Ishikawa (cell line): ENCODE measurements around the gene LRBA.

Experiments used
- CEBPB ChIP-seq: IDR thresholded peaks from 2 replicates; pipeline ENCODE4 v1.6.1; 2012
- CREB1 ChIP-seq: IDR thresholded peaks from 2 replicates; pipeline ENCODE4 v1.6.1; 2012; ENCODE audit warnings: low read depth
- EGR1 ChIP-seq: IDR thresholded peaks from 2 replicates; pipeline ENCODE4 v1.6.1; 2012
- EP300 ChIP-seq: IDR thresholded peaks from 2 replicates; pipeline ENCODE4 v1.6.1; 2012; ENCODE audit warnings: borderline replicate concordance
- NFIC ChIP-seq: IDR thresholded peaks from 2 replicates; pipeline ENCODE4 v1.6.1; 2012
- RAD21 ChIP-seq: IDR thresholded peaks from 2 replicates; pipeline ENCODE4 v1.6.1; 2012; ENCODE audit warnings: low read depth
- TCF12 ChIP-seq: IDR thresholded peaks from 2 replicates; pipeline ENCODE4 v1.6.1; 2012; ENCODE audit warnings: low read depth
- YY1 ChIP-seq: IDR thresholded peaks from 2 replicates; pipeline ENCODE4 v1.6.1; 2012; ENCODE audit warnings: low read depth
- ZBTB7A ChIP-seq: IDR thresholded peaks from 2 replicates; pipeline ENCODE4 v1.6.1; 2012; ENCODE audit warnings: low read depth
- TF ChIP-seq, protein P1 (sequence below): IDR thresholded peaks from 2 replicates; pipeline ENCODE4 v1.6.1; 2012
- TF ChIP-seq, protein P2 (sequence below): IDR thresholded peaks from 2 replicates; pipeline ENCODE4 v1.6.1; 2012; ENCODE audit warnings: low read depth, mild to moderate bottlenecking

DNA sequence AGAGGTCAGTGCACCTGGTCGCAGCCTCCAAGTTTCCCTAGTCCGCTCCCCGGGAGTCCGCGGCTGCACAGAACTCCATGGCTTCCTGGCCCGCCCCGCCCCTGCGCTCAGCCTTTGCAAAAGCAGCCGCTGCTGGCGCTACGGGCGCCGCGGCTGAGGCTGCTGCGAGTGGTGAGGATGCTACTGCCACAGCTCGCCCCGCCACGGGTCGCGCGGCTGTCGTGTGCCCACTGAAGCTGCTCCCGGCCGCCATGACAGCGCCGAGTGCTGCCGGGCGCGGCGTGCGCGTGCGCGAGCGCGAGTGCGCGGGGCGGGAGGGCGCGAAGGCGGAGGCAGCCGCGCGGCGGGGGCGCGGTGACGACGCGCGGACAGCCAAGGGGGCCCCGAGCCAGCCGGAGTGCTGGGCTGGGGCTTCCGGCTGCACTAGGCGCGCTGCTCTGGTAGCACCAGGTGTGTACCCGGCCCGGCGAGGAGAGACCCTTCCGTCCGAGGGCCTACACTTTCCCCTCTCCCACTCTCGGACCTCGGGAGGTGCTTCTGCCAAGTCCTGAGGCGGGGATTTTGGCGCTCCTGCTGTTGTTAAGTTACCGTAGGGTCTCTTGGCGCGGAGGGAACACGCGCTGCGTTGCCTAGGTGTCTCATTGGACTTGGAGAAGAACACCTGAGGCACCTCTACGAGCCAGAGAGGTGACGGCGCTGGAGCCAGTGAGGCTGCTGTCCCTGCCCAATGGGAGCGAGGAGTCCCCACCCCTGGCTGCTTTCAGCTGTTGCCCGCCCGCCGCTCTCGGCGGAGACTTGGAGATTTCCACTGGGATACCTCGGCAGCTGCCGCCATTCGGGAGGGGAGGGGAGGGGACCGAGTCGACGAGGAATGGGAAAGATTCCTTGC is 619 bp upstream of the LRBA start:
- TF ChIP-seq CEBPB, result no peak; the same call in 1 of the 2 replicates
- no peak for TF ChIP-seq EP300
- peak; percentile 86 for TF ChIP-seq ZBTB7A
- peak; percentile 97 for TF ChIP-seq YY1
- TF ChIP-seq, protein P1, sequence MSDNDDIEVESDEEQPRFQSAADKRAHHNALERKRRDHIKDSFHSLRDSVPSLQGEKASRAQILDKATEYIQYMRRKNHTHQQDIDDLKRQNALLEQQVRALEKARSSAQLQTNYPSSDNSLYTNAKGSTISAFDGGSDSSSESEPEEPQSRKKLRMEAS, result peak; percentile 76
- peak; percentile 31; the same call in 1 of the 2 replicates for TF ChIP-seq TCF12
- TF ChIP-seq, protein P2, sequence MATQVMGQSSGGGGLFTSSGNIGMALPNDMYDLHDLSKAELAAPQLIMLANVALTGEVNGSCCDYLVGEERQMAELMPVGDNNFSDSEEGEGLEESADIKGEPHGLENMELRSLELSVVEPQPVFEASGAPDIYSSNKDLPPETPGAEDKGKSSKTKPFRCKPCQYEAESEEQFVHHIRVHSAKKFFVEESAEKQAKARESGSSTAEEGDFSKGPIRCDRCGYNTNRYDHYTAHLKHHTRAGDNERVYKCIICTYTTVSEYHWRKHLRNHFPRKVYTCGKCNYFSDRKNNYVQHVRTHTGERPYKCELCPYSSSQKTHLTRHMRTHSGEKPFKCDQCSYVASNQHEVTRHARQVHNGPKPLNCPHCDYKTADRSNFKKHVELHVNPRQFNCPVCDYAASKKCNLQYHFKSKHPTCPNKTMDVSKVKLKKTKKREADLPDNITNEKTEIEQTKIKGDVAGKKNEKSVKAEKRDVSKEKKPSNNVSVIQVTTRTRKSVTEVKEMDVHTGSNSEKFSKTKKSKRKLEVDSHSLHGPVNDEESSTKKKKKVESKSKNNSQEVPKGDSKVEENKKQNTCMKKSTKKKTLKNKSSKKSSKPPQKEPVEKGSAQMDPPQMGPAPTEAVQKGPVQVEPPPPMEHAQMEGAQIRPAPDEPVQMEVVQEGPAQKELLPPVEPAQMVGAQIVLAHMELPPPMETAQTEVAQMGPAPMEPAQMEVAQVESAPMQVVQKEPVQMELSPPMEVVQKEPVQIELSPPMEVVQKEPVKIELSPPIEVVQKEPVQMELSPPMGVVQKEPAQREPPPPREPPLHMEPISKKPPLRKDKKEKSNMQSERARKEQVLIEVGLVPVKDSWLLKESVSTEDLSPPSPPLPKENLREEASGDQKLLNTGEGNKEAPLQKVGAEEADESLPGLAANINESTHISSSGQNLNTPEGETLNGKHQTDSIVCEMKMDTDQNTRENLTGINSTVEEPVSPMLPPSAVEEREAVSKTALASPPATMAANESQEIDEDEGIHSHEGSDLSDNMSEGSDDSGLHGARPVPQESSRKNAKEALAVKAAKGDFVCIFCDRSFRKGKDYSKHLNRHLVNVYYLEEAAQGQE, result 0 out of 2 replicates have a peak, but pooled peaks have one; percentile 5
- TF ChIP-seq NFIC, result peak; percentile 47; the same call in 1 of the 2 replicates
- TF ChIP-seq EGR1, result 0 out of 2 replicates have a peak, but pooled peaks have one; percentile 17
- TF ChIP-seq RAD21, result no peak
- no peak for TF ChIP-seq CREB1
